Measurements from ENCODE around the gene AQP2. TPM values are rescaled to one million over a fixed set of nuclear protein-coding genes. Genes with fewer than 3 reads are reported as not detected.
A peak's percentile ranks its signal among the peaks of the same experiment; 100 is the strongest.

Gene AQP2
- total RNA-seq, 1 donor from 2014 or later = not detected

DNA sequence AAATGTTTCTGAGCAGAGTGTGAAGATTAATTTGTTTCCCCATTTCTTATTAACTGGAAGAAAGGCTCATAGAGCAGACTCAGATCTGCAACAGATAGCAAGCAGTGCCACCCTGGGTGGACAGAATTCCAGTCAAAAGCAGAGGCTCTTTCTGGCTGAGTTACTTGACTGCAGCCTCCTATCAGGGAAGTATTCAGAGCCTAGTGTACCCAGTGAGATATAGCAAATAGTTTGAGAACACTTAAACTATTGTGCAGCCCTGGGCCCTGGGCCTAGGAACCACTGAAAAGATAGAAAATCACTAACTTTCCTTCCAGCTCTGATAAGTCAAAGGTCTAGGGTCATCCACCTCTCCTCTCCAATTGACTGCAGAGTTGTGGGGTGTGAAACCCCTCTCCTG is 11.2 kb upstream of the AQP2 start:
- FAIRE-seq (no peak), DNase-seq (ENCODE audit: low spot score in 2 of 2) (no peak)

DNA sequence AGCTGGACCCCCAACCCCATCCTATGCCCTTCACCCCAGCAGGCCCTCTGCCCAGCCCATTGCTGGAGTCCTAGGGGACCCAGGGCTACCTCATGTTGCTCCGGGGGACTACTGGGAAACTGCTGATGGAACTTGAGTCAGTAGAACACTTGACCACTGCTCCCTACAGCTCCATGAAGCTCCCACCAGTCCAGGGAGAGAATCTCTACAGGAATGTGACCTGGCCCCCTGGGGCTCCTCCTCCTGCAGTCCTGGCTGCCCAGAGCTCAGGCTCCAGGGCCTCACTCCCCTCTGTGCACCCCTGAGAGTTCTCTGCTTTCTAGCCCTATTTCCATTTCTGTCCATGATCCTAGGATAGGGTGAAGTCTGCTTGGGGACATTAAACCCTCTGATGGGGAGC is 10.8 kb upstream of the AQP2 start:
- DNase-seq (ENCODE audit: low spot score in 2 of 2) (no peak), FAIRE-seq (no peak)

- FAIRE-seq = no peak
- DNase-seq (ENCODE audit: low spot score in 2 of 2) = no peak
Observed at GRCh38 chr12:49941556-49942511, 8.7 kb upstream of the AQP2 start.

DNA sequence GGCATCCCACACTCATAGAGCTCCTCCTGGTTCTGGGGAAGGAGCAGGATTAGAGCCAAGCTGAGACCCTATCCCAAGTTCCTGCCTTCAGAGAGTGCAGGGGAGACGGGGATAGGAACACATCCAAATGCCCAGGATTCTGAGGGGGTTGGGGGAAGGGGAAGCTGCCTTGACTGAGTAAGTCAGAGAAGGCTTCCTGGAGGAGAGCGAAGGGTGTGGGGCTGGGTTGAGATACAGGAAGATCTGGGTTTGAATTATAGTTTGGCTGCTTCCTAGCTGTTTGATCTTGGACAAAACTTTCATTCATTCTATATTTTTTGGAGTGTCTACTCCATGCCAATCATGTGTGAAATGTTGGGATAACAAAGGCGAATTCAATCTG is 8.0 kb upstream of the AQP2 start:
- no peak for FAIRE-seq
- no peak for DNase-seq (ENCODE audit: low spot score in 2 of 2)

GRCh38 chr12:49942921-49943624 is 7.5 kb upstream of the AQP2 start:
- DNase-seq (ENCODE audit: low spot score in 2 of 2) (no peak), FAIRE-seq (no peak)

- DNase-seq (ENCODE audit: low spot score in 2 of 2) = no peak
Observed at GRCh38 chr12:49943625-49943960, 6.9 kb upstream of the AQP2 start.

DNA sequence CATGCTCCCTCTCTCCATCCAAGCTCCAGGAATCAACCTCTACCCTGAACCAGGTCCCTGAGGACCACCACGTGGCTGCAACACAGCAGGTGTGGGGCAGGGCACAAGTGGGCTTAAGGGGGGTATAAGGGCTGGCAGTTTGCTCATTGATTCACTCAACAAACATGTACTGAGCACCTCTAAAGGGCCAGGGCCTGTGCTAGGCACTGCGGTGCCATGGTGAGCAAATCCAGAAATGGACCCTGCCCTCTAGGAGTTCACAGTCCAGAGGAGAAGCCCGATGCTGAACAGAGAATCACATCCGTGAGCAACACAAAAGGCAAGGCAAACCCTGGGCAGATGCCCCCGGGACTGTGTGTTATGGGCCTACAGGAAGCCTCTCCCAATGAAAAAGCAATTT is 6.5 kb upstream of the AQP2 start:
- FAIRE-seq (no peak), DNase-seq (ENCODE audit: low spot score in 2 of 2) (no peak)

More at GRCh38 chr12:49943625-49943960, 6.9 kb upstream of the AQP2 start:
- no peak for FAIRE-seq

GRCh38 chr12:49944718-49945117 is 5.8 kb upstream of the AQP2 start:
- no peak for DNase-seq (ENCODE audit: low spot score in 2 of 2)
- no peak for FAIRE-seq

DNA sequence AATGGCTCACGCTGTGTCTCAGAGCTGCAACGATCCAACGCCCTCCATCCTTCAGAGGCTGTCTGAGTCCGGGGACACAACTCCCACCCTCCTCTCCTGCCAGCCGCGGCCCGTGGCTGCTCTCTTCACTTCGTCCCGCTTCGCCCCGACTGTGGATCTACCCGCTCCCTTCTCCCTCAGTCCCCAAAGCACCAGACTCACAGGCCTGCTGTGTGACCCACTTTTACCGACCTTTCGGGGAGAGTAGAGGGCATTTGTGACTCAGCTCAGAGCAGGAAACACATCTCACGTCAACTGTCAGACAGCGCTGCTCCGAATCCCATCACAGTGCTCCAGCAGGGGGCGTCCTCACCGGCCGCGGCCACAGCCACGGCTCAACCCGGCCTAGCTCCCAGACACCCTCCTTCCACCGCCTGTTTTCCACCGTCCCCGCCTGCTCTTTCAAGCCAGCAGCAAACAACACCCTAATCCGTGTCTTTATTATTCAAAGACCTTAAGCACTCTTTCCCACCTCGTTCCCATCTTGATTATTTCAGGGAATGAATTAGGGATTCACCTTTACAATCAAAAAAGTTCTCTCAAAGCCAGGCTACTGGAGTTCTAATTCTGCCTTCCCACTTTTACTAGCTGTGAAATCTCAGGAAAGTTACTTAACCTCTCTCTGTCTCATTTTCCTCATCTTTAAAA is 5.0 kb upstream of the AQP2 start:
- DNase-seq (ENCODE audit: low spot score in 2 of 2) = peak in 1 of 2 donors; percentile 90
- FAIRE-seq = no peak

GRCh38 chr12:49946086-49946485 is 4.5 kb upstream of the AQP2 start:
- DNase-seq (ENCODE audit: low spot score in 2 of 2) (no peak), FAIRE-seq (no peak)

DNA sequence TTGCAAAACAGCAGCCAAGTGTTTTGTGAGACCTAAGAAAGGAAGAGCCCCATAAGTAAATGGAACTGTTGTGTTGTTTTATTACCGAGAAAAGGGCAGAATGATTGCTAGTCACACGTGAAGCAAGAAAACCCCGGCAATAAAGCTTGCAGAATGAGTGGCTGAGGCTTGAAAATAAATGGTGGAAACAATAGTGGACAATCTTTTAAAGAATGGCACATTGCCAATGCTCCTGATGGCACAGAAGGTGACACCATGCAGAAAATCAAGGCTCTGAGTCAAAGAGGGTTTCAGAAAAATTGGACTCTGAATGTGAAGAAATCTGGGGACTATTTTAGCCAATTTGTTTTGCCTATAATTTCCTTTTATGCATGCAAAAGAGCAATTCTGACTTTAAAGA is 4.0 kb upstream of the AQP2 start:
- DNase-seq (ENCODE audit: low spot score in 2 of 2) (no peak), FAIRE-seq (no peak)

- DNase-seq (ENCODE audit: low spot score in 2 of 2) = no peak
- no peak for FAIRE-seq
Observed at GRCh38 chr12:49947593-49948226, 2.8 kb upstream of the AQP2 start.

GRCh38 chr12:49948866-49949845 is 1.4 kb upstream of the AQP2 start:
- DNase-seq (ENCODE audit: low spot score in 2 of 2) (no peak), FAIRE-seq (no peak)

DNA sequence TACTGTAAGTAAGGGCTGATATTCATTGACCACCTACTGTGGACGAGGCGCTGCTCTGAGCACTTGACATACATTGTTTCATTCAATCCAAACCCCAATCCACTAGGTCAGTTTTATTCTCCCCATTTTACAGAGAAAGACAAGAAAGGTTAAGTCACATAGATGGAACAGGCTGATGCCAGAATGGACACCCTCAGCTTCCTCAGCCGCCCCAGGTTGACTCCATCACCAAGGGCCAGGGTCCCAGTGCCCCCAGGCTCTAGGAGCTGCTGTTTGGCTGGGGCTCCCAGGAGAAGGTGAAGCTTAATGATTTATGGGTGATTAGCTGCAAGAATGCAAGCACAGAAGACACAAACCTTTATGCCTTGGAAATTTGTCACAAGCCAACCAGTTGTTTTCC is 671 bp upstream of the AQP2 start:
- DNase-seq (ENCODE audit: low spot score in 2 of 2) (no peak), FAIRE-seq (no peak)

DNA sequence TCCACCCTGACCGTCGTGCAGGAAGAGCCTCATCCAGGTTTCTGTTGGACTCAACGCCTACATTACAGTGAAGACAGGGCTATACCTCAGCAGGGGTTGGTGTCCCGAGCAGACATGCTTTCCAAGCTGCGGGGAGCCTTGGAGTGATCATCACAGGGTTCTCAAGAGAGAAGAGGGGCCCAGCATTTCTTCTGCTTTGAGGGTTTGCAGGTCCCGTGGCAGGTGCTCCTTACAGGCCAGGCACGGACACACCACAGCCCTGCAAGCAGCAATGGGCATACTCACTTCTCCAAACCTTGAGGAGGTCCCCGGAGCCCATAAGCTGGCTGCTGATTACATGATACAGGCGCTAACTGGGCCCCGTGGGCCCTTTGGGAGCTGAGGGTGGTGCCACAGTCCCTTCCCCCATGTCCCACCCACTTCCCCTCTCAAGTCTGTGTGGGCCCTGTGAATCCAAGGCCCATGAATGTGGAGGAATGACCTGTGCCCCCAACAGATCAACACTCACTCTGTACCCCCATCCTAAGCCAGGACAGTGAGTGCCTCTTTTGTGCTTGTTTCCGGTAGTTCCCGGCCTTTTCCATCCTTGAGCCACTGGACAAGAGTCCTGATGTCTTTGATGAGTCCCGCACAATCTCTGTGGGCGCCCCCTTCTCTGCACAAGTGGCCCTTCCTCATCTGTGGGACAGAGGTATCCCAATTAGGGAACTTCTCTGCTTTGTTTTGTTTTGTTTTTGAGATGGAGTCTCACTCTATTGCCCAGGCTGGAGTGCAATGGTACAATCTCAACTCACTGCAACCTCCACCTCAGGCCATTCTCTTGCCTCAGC is 1.1 kb downstream of the AQP2 start:
- DNase-seq (ENCODE audit: low spot score in 2 of 2) = no peak
- FAIRE-seq = no peak

DNA sequence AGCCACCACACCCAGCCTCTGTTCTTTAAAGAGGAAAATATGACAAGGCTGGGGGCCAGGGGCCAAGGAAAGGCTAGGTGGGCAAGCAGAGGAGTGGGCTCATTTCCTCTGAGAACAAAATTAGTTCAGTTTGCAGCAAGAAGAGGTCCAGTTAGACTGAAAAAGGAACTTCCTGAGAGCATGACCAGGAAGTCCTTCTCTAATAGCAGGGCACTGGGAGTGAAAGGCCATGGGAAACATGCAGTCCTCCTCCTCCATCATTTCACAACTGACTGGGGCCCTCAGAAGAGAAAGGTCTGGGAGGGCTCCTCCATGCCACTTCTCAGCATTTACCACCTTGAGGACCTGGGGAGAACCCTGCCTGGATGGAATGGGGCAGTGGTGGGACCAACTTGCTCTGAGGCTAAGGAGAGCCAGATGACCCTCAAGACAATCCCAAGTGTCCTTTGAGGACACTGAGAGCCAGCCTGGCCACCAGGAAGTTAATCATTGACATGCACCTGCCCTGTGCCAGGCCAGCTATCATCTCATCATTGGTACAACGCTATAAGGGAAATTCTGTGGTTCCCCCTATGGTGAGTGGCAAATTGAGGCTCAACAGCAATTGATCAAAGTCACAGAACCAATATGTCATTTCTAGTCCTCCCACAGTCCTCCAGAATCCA is 2.0 kb downstream of the AQP2 start:
- FAIRE-seq = no peak
- DNase-seq (ENCODE audit: low spot score in 2 of 2) = no peak

DNA sequence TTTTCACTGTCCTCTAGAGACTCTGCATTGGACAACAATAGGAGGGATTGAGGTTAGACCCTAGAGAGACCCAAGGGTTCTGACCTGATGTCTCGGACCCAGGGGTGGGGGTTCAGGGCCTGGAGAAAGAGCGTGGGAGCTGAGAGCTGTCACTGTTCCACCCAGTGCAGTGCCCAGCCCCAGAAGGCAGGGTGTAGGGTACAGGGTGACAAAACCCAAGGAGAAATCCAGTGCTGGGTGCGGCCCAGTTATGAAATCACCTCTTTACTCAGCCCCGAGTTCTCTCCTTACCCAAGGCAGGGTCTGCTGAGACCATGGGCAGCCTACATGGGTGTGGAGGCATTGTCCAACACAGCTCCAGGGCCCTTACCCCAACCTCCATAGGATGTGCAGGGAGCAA is 2.6 kb downstream of the AQP2 start:
- no peak for FAIRE-seq

More for the DNA sequence above, 2.6 kb downstream of the AQP2 start:
- DNase-seq (ENCODE audit: low spot score in 2 of 2) = no peak
